Mammary epithelial cell (primary cell): Measurements from ENCODE around the gene CABP1.

ENCODE experiments used
- CTCF ChIP-seq, 2 donors: IDR thresholded peaks in 1 of 2; conservative IDR thresholded peaks in 1 of 2; 2 replicates each; pipeline ENCODE4 v1.5.1; 2011 to 2012; ENCODE audit warnings: inconsistent platforms in 2 of 2, low read length in 2 of 2, mild to moderate bottlenecking in 2 of 2, control low read depth in 1 of 2, low read depth in 1 of 2; ENCODE audit not compliant: insufficient read depth in 1 of 2; ENCODE audit errors: extremely low read depth in 1 of 2
- EZH2 ChIP-seq: IDR thresholded peaks from 2 replicates; pipeline ENCODE4 v1.6.1; 2012; ENCODE audit warnings: low read length, inconsistent platforms, borderline replicate concordance

GRCh38 chr12:120653611-120654010 is 13.2 kb downstream of the CABP1 start:
- TF ChIP-seq CTCF (conservative IDR thresholded peaks at IDR 0.05 in 1 of 2, IDR thresholded peaks at IDR 0.05 in 1 of 2; ENCODE audit: extremely low read depth in 1 of 2, insufficient read depth in 1 of 2, low read depth in 1 of 2, low read length in 2 of 2) = no peak
- TF ChIP-seq EZH2 = no peak
